Hepatocyte (in vitro differentiated cells): ENCODE measurements around the gene PGA4.
"Not testable (repeated sequence)": the region's sequence is repeated elsewhere in the genome, so short reads cannot be mapped to it uniquely, and the experiment has no call there.

ENCODE experiments used
- CTCF ChIP-seq: fragments of 200-600 bp; sonication (generic); IDR thresholded peaks from 2 replicates; pipeline ENCODE4 v1.5.1; 2016; ENCODE audit warnings: antibody characterized with exemption, mild to moderate bottlenecking; ENCODE audit not compliant: poor library complexity
- EZH2 ChIP-seq: fragments of 200-600 bp; sonication (generic); IDR thresholded peaks from 2 replicates; pipeline ENCODE4 v1.6.1; 2016; ENCODE audit warnings: antibody characterized with exemption, mild to moderate bottlenecking, borderline replicate concordance

GRCh38 chr11:61218306-61218705 is 3.8 kb upstream of the PGA4 start:
- TF ChIP-seq CTCF, EZH2: not testable (repeated sequence)
